Activated naive CD8-positive, alpha-beta T cell treated with anti-CD3 and anti-CD28 coated beads for 36 hours (primary cell): ENCODE data around the gene MBP. TPM values are rescaled to one million over a fixed set of nuclear protein-coding genes. Genes with fewer than 3 reads are reported as not detected.
"Not testable (repeated sequence)": the region's sequence is repeated elsewhere in the genome, so short reads cannot be mapped to it uniquely, and the experiment has no call there.

Experiments
- DNase-seq: peaks from one replicate; pipeline ENCODE4 v3.0.0; 2021
- H3K27ac Mint-ChIP-seq: one replicate; pipeline ENCODE4 v1.8.0; 2022; ENCODE audit warnings: mild to moderate bottlenecking, moderate library complexity, mixed read lengths
- H3K27me3 Mint-ChIP-seq: one replicate; pipeline ENCODE4 v1.8.0; 2022; ENCODE audit warnings: mild to moderate bottlenecking, mixed read lengths
- H3K36me3 Mint-ChIP-seq: one replicate; pipeline ENCODE4 v1.8.0; 2021; ENCODE audit warnings: mild to moderate bottlenecking, mixed read lengths
- H3K4me1 Mint-ChIP-seq: one replicate; pipeline ENCODE4 v1.8.0; 2021; ENCODE audit warnings: mixed read lengths
- H3K4me3 Mint-ChIP-seq: one replicate; pipeline ENCODE4 v1.8.0; 2022; ENCODE audit warnings: mild to moderate bottlenecking, moderate library complexity, mixed read lengths
- H3K9me3 Mint-ChIP-seq: one replicate; pipeline ENCODE4 v1.8.0; 2022; ENCODE audit warnings: mixed read lengths
- total RNA-seq, 2 experiments: library from RNA; stranded (reverse); gene quantifications; one replicate each; pipeline ENCODE4 v1.2.3, GENCODE V29; 2021

Gene MBP
- total RNA-seq, 2 experiments from 2014 or later = 41.2 to 45.9 TPM

DNA sequence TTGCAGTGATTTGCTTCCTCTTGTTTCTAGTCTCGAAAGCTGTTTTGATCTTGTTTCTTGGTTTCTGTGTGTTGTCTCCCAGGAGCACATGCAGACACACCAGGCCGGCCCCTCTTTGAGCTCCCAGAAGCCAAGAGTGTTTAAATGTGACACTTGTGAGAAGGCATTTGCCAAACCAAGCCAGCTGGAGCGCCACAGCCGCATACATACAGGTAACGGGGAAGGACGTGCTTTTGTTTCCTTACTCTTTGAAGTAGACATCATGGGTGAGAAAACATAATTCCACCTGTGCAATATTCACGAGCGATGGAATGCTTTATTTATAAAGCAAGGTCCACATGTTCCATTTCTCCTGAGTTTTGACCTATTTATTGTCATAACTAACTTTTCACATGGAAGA, 173.0 kb downstream of the MBP start:
- peaks cover 15% of the 10 kb centered on the region for H3K4me1 Mint-ChIP-seq

DNA sequence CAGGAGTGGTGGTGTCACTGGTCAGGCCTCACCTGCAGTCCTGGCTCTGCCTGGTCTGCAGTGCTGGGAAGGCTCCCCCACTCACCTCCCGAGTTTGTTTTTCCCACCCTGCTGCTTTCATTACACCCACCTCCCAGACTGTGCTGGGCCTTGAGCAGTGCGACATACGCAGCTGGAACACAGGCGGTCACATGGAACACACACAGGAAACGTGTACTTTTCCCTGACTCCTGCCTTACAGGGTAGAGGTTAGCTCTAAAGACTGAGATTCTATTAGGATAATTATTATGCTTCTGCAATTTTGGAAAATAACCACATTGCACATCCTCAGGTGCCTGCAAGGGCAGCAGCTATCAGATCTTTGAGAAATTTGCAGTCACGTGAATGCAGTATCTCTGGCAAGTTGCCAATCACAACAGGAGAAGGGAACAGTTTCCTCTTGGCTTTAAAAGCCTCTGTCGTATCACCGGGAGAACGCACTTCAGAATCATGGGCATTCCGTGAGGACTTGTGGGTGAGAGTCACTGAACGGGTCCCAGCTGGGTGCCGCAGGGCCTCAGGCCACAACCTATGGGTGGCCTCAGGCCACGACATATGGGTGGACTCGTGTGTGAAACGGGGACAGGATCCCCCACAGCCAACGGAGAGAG, 173.8 kb downstream of the MBP start:
- Mint-ChIP-seq H3K9me3 (no peaks in the 10 kb centered on the region), H3K36me3 (peaks cover 51% of the 10 kb centered on the region), H3K27me3 (no peaks in the 10 kb centered on the region), H3K4me3 (no peak overlapping the region), H3K4me1 (peaks cover 11% of the 10 kb centered on the region), H3K27ac (no peak overlapping the region)
- DNase-seq = no peak

More for the DNA sequence above, 173.0 kb downstream of the MBP start:
- Mint-ChIP-seq H3K4me3 (no peak overlapping the region), H3K27ac (no peak overlapping the region), H3K9me3 (no peaks in the 10 kb centered on the region), H3K27me3 (no peaks in the 10 kb centered on the region), H3K36me3 (peaks cover 55% of the 10 kb centered on the region)
- DNase-seq = no peak

DNA sequence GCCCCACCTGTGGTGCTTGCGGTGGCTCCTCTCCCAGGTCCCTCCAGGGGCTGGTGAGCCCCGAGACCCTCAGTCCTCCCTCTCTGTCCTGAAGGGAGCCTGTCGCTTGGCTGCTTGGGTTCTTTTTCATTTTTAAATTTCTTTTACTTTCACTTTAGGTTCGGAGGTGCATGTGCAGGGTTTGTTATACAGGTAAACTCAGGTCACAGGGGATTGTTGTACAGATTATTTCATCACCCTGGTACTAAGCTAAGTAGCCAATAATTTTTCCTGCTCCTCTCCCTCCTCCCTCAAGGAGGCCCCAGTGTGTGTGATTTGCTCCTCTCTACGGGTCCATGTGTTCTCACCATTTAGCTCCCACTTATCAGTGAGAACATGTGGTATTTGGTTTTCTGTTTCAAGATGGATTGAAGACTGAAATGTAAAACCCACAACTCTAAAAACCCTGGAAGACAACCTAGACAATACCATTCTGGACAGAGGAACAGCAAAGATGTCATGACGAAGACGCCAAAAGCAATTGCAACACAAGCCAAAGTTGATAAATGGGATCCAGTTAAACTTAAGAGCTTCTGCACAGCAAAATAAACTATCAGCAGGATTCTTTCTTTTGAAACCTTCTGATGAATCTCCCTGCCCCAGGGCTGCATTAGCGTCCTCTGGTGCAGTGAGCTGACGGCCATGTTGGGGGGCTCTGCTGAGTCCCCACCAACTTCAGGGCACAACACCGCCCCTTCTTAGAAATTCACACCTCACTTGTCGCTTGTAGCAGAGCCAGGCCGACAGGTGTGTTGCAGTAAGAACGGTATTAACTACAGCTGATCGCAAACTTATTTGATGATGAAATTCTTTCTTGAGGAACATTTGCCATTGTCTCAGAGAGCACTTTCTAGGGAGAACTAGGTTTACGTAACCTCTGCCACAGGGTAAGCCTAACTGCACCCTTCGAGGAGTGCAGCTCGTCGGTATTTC, 174.9 kb downstream of the MBP start:
- H3K36me3 Mint-ChIP-seq = peaks cover 40% of the 10 kb centered on the region
- no peak for DNase-seq
- no peaks in the 10 kb centered on the region for H3K27me3 Mint-ChIP-seq
- no peak overlapping the region for H3K27ac Mint-ChIP-seq
- H3K4me1 Mint-ChIP-seq = no peaks in the 10 kb centered on the region
- no peak overlapping the region for H3K4me3 Mint-ChIP-seq
- no peaks in the 10 kb centered on the region for H3K9me3 Mint-ChIP-seq

DNA sequence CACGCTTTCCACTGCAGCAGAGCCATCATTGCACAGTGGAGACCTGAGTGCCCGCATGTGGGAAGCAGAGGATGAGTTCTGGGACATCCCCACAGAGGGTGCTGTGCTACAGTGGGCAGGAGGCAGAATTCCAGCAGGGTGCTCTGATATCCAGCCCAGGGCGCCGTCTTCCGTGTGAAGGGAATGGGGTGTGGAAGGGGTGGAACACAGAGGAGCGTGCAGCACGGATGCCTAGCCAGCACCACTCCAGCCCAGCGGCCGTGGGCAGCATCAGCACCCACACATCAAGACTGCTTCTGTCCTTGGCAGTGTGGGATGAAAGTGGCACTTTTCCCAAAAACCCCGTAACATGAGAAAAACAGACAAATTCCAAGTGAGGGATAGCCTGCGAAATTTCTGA, 175.9 kb downstream of the MBP start:
- peaks cover 30% of the 10 kb centered on the region for H3K36me3 Mint-ChIP-seq
- DNase-seq = no peak
- no peaks in the 10 kb centered on the region for H3K27me3 Mint-ChIP-seq
- H3K4me3 Mint-ChIP-seq = no peak overlapping the region
- H3K9me3 Mint-ChIP-seq = no peaks in the 10 kb centered on the region
- no peaks in the 10 kb centered on the region for H3K4me1 Mint-ChIP-seq
- H3K27ac Mint-ChIP-seq = no peak overlapping the region

DNA sequence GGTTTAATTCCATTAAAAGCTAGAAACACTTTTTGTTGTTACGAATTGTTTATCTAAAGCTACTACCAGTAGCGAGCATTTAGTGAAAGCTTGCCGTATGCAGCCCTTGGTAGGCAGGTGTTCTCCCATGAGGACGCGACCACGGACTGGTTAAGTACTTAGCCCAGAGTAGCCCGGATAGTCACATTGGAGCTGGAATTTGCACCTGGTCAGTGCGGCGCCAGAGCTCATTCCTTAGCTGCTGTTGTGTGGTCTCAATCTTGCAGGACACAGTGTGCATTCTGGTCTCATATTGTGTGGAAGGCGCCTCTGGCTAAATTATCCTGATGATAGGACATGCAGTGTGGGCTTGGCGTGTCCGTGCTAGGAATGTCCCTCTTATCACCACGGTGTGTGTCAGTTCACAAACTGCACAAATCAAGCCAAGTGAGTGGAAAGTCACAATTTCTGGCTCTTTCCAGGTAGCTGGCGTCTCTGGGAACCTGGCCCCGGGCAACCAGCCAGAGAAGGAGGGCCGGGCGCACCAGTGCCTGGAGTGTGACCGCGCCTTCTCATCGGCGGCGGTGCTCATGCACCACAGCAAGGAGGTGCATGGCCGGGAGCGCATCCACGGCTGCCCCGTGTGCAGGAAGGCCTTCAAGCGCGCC, 176.9 kb downstream of the MBP start:
- Mint-ChIP-seq H3K36me3 (peaks cover 23% of the 10 kb centered on the region), H3K9me3 (no peaks in the 10 kb centered on the region), H3K27me3 (no peaks in the 10 kb centered on the region), H3K4me3 (no peak overlapping the region), H3K4me1 (peaks cover 2% of the 10 kb centered on the region), H3K27ac (no peak overlapping the region)
- DNase-seq = no peak

DNA sequence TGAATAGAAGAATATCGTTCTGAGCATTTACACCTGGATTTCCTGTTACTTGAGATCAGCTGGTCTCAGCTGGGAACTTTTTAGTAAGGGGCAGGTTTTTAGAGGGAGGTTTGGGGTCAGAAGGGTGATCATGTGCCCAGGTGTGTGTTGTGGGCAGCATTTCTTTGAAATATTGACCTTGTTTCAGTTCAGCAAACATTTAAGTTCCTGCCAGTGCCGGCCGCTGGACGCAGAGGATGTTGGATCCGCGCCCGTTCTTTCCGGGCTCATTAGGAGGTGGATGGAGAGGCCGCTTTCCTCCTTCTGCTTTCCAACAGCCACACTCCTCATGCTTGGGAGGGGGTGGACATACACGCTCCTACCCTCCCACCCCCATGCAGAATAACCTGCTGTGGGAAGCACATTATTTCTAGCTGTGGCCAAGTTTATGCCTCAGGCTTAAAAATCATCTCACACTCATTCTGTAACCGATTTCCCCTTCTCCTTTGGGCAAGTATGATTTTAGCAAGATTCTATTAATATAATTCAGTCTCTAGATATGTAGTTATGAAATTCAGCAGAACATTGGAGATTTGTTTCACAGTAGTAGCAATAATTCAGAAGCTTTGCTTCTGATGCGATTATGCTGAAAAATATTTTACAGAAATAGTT, 178.9 kb downstream of the MBP start:
- peaks cover 11% of the 10 kb centered on the region for H3K36me3 Mint-ChIP-seq
- no peak overlapping the region for H3K27ac Mint-ChIP-seq
- DNase-seq = no peak
- H3K27me3 Mint-ChIP-seq = no peaks in the 10 kb centered on the region
- H3K4me3 Mint-ChIP-seq = no peak overlapping the region
- peaks cover 2% of the 10 kb centered on the region for H3K4me1 Mint-ChIP-seq
- H3K9me3 Mint-ChIP-seq = no peaks in the 10 kb centered on the region

DNA sequence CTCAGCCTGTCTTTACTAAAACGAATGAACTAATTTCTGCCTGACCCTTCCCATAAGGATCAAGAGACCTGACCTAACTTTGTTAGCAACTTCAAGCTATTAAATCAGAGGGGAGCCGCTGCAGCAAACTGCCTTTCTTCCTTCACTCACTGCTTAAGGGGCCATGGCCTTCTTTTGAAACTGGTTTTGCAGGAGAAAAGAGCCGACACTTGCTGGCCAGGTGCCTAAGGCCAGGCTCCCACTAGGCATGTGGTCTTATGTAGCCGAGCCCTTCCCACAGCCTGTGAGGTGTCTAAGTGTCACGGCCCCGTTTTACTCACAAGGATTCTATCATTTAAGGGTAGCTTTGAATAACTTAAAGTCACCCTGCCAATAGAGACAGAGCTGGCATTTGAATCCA, 179.4 kb downstream of the MBP start:
- DNase-seq = no peak
- Mint-ChIP-seq H3K36me3 (peaks cover 15% of the 10 kb centered on the region), H3K27ac (no peak overlapping the region), H3K4me3 (no peak overlapping the region), H3K4me1 (peaks cover 7% of the 10 kb centered on the region), H3K9me3 (no peaks in the 10 kb centered on the region), H3K27me3 (no peaks in the 10 kb centered on the region)

DNA sequence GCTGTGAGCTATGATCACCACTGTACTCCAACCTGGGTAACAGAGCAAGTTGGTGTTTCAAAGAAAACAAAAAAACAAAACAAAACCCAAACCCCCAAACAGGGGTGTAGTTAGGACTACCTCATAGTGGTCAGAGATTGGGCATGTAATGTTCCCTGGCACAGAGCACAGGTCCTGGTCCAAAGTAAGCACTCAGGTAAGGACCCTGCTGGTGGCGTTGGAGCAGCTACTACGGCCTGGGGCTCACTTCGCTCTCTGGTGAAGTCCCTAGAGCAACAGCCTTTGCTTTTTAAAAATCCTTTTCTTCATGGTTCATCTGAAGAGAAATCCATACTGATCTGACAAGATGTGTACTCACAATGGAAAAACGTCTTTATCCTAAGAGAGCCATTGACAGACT, 179.8 kb downstream of the MBP start:
- no peak for DNase-seq
- no peak overlapping the region for H3K27ac Mint-ChIP-seq
- no peak overlapping the region for H3K4me3 Mint-ChIP-seq
- peaks cover 15% of the 10 kb centered on the region for H3K36me3 Mint-ChIP-seq
- peaks cover 8% of the 10 kb centered on the region for H3K4me1 Mint-ChIP-seq
- no peaks in the 10 kb centered on the region for H3K9me3 Mint-ChIP-seq
- H3K27me3 Mint-ChIP-seq = no peaks in the 10 kb centered on the region

DNA sequence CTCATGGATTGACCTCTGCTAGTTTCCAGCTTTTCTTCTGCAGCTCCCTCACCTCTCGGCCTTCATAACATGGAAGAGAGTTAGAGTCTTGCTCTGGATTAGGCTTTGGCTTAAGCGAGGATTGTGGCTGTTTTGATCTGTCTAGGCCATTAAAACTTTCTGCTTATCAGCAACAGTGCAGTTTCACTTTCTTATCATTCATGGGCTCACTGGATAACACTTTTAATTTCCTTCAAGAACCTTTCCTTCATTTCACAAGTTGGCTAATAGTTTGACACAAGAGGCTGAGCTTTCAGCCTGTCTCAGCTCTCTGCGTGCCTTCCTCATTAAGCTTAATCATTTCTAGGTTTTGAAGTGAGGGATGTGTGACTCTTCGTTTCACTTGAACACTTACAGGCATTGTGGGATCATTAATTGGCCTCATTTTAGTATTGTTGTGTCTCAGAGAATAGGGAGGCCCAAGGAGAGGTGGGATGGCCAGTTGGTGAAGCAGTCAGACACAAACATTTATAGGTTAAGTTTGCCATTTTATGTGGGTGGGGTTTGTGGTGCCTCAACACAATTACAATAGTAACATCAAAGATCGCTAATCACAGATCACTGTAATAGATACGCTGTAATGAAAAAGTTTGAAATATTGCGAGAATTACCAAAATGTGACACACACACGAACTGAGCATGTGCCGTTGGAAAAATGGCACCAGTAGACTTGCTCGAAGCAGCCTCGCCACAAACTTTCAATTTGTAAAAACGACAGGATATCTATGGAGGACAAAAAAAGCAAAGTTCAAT, 180.9 kb downstream of the MBP start:
- Mint-ChIP-seq H3K27ac (no peak overlapping the region), H3K36me3 (peaks cover 22% of the 10 kb centered on the region), H3K4me1 (peaks cover 12% of the 10 kb centered on the region), H3K27me3 (no peaks in the 10 kb centered on the region), H3K4me3 (no peak overlapping the region), H3K9me3 (no peaks in the 10 kb centered on the region)
- no peak for DNase-seq

DNA sequence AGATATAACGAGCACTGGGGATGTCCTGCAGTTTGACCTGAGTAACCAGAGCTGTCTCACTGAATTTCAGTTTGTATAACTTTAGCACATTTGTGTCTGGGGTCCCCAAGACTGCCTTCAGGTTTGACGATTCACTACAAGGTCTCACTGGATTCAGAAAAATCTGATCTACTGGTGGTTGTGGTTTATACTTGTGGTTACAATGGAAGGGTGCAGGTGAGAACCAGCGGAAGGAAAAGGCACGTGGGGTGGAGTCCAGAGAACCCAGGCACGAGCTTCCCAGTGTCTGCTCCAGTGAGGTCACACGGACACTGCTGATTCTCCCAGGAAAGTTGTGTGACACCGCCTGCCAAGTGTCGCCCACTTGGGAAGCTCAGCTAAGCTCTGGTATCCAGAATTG, 184.2 kb downstream of the MBP start:
- Mint-ChIP-seq H3K4me1 (peaks cover 12% of the 10 kb centered on the region), H3K27ac (no peak overlapping the region), H3K36me3 (peaks cover 41% of the 10 kb centered on the region), H3K27me3 (no peaks in the 10 kb centered on the region), H3K4me3 (no peak overlapping the region), H3K9me3 (peaks cover 6% of the 10 kb centered on the region)
- no peak for DNase-seq

DNA sequence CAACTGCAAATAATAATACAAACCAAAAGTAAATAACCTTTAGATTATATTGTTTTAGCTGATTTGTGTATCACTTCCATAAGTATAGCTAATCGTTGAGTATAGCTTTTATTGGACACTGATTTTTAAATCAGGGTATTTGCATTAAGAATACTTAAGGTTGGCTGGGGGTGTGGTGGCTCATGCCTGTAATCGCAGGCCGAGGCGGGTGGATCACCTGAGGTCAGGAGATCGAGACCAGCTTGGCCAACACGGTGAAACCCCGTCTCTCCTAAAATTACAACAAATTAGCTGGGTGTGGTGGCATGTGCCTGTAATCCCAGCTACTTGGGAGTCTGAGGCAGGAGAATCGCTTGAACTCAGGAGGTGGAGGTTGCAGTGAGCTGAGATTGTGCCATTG, 188.2 kb downstream of the MBP start:
- H3K27ac Mint-ChIP-seq, H3K9me3 Mint-ChIP-seq, DNase-seq, H3K4me3 Mint-ChIP-seq, H3K27me3 Mint-ChIP-seq: not testable (repeated sequence)
- peaks cover 11% of the 10 kb centered on the region for H3K4me1 Mint-ChIP-seq
- peaks cover 38% of the 10 kb centered on the region for H3K36me3 Mint-ChIP-seq

DNA sequence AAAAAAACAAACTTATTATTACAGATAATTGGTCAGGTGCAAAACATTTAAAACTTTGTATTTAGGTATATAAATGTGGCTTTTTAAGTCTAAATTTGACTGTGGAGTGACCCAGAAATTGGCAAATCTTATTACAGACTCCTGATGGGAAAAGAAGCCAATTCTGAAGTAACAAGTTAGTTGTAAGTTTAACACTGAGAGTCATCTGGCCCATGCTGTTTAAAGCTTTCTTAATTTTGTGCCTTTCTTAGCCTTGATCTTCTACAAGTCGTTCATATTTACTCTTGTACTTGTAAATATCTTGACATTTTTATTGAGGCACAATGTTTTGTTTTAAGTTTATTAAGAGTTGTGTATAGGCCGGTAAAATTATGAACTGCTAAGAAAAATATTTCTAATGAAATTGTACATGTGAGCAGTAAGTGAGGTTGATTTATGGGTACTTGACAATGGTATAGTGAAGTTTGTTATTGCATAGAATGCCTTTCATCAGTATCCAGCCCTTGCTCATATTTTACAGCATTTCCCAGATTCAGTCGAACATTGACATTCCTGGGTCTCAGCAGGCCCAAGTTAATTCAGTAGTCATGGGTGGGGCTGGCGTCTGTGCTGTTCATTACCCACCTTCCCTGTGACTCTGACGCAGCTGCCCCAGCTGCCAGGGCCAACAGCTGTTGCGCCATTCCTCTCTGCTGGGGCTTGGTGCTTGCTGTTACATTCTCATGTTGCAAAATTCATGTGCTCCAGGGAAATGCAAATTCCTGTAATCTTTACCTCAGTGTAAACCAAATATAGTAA, 188.8 kb downstream of the MBP start:
- no peak for DNase-seq
- no peak overlapping the region for H3K4me3 Mint-ChIP-seq
- no peaks in the 10 kb centered on the region for H3K27me3 Mint-ChIP-seq
- no peak overlapping the region for H3K27ac Mint-ChIP-seq
- H3K9me3 Mint-ChIP-seq = peaks cover 6% of the 10 kb centered on the region
- peaks cover 11% of the 10 kb centered on the region for H3K4me1 Mint-ChIP-seq
- H3K36me3 Mint-ChIP-seq = peaks cover 39% of the 10 kb centered on the region

DNA sequence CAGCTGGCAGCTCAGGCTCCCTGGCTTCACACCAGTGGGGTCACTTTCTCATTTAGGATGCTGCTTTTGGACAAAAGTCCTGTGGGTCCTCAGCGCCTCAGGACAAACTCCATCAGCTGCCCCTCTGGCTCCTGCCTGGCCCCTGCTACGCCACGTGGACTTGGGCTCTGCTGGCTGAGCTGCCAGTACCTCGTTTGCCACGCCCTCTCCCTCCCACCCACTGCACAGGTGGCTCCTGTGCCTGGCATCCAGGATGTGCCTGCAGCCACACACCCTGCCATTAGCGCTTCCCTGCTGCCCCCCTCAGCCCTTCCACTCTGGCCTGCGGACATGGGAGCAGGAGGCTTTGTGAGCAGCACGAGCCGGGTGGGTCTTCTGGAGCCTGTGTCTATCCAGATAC, 191.3 kb downstream of the MBP start:
- H3K9me3 Mint-ChIP-seq = peaks cover 5% of the 10 kb centered on the region
- H3K27me3 Mint-ChIP-seq = no peaks in the 10 kb centered on the region
- no peak overlapping the region for H3K4me3 Mint-ChIP-seq
- H3K36me3 Mint-ChIP-seq = peaks cover 24% of the 10 kb centered on the region
- no peak for DNase-seq
- no peak overlapping the region for H3K27ac Mint-ChIP-seq
- no peaks in the 10 kb centered on the region for H3K4me1 Mint-ChIP-seq

DNA sequence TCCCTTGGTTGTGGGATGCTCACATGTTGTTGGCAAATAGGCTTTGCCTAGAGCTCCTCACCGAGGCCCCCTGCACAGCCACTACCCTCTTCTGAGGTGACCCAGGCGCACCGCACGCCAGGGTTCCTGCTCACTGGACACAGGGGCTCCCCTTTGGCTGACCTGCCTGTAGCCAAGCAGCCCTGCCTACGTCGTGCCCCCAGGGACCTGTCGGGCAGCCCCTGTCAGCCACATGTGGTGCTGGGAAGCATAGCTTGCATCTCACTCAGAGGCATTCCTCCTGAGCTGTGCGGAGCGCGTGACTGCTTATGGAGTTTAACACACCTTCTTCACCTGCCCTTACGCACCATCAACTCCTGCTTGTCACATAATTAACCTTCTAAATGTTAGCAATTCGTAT, 194.0 kb downstream of the MBP start:
- Mint-ChIP-seq H3K27ac (no peak overlapping the region), H3K27me3 (no peaks in the 10 kb centered on the region), H3K36me3 (peaks cover 8% of the 10 kb centered on the region), H3K4me3 (no peak overlapping the region), H3K9me3 (no peaks in the 10 kb centered on the region), H3K4me1 (no peaks in the 10 kb centered on the region)
- no peak for DNase-seq
